GM12801 (cell line): ENCODE measurements around the gene MRPL30.

Experiments
- CTCF ChIP-seq: IDR thresholded peaks from one replicate; pipeline ENCODE4 v1.5.1; 2011; ENCODE audit warnings: control low read depth; ENCODE audit not compliant: insufficient read length; ENCODE audit errors: extremely low read depth

MRPL30 gene

DNA sequence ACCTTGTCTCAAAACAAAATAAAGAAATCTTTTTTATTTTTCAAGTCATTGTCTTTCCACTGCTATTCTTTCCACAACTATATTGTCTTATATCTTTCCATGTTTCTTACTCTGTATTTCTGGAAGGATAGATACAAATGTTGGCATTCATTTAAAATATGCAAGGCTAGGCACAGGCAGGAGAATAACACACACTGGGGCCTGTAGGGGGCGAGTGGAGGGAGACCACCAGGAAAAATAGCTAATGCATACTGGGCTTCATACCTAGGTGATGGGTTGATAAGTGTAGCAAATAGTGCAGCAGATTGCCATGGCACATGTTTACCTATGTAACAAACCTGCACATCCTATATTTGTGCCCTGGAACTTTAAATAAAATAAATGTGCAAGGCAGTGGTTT lies 9.6 kb downstream of the MRPL30 start:
- TF ChIP-seq CTCF, result no peak

GRCh38 chr2:99198103-99198841 lies 17.3 kb downstream of the MRPL30 start:
- TF ChIP-seq CTCF, result no peak

GRCh38 chr2:99200076-99200800 lies 19.3 kb downstream of the MRPL30 start:
- no peak for TF ChIP-seq CTCF

- no peak for TF ChIP-seq CTCF
Observed at GRCh38 chr2:99201959-99202678, 21.1 kb downstream of the MRPL30 start.

DNA sequence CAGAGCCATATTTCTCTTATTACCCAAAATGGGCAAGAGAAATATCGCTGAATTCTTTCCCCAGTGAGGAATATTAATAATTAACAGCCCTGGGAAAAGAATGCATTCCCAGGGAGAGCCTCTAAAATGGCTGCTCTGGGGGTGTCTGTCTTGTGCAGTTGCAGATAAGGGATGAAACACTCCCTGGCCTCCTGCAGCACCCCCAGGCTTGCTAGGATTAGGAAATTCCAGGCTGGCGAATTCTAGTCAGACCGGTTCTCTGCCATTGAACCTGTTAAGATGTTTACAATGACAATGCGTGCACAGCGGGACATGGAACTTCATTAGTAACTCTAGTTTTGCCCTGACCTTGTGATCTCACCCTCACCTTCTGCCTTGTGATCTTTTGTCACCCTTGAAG lies 24.5 kb downstream of the MRPL30 start:
- TF ChIP-seq CTCF, result no peak

DNA sequence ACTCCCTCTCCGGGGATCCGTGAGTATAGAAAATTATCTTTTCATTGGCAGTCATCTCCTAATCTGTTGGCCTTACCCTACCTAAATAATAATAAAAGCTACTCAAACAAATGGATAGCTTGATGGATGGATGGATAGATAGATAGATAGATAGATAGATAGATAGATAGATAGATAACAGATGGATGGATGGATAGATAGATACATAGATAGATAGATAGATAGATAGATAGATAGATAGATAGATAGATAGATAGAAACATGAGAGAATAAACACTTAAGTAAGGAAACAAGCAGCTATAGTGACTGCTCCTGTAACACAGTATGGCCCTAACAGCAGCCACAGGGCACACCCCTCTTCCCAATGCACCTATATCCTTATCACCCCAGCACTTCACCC lies 35.1 kb downstream of the MRPL30 start:
- no peak for TF ChIP-seq CTCF

GRCh38 chr2:99217929-99218501 lies 37.0 kb downstream of the MRPL30 start:
- TF ChIP-seq CTCF, result no peak
